ENCODE measurements around the gene UQCC2. TPM values are rescaled to one million over a fixed set of nuclear protein-coding genes. Genes with fewer than 3 reads are reported as not detected.
A peak's percentile ranks its signal among the peaks of the same experiment; 100 is the strongest.

The UQCC2 gene
- total RNA-seq, 2 donors from 2014 or later = 24.5 to 25.7 TPM

DNA sequence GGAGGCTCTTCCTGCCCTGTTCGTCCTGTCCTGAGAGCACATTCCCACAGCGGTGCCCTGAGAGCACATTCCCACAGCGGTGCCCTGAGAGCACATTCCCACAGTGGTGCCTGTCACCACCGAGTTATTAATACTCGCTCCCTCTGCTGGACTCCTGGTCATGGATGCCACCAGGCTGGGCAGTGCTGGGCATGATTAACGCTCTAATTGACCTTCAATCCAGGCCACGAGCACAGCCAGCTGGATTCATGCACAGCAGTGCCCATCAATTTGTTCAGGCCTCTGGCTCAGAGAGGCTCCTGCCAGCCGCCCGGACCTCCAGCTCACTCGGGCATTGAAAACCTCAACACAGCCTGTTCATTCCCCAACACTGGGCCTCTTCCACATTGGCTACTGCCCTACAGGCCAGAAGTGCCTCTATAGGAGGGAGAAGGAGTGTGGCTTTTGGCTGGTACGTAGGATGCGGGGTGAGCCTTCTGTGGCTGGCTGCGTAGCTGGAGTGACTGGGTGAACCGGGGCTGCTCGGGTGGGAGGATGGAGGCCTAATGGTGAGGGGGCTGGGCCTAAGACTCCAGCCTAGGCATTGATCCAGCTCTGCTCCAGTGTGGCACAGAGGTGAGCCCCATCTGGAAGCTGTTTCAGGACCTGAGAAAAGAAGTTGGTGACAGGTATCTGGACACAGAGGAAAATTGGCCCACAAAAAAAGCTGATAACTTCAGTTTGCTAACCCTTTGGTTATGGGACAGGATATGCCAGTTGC, 25.9 kb upstream of the UQCC2 start:
- intact Hi-C loops (cut with DNase I) = no loop called here
- TF ChIP-seq POLR2A (IDR thresholded peaks at IDR 0.05) (no peak), CTCF (IDR thresholded peaks at IDR 0.05) (no peak), POLR2AphosphoS5 (IDR thresholded peaks at IDR 0.05) (no peak)
- no peak for DNase-seq (ENCODE audit: low spot score)
- Histone ChIP-seq H3K27ac (no peak overlapping the region), H3K9me3 (no peaks in the 10 kb centered on the region), H3K27me3 (replicated peaks; ENCODE audit: insufficient read depth) (no peaks in the 10 kb centered on the region), H3K4me3 (no peak overlapping the region), H3K4me1 (replicated peaks) (peaks cover 5% of the 10 kb centered on the region), H3K36me3 (no peaks in the 10 kb centered on the region)
- WGBS = 84% methylated on average over 15 of the region's 15 CpGs

DNA sequence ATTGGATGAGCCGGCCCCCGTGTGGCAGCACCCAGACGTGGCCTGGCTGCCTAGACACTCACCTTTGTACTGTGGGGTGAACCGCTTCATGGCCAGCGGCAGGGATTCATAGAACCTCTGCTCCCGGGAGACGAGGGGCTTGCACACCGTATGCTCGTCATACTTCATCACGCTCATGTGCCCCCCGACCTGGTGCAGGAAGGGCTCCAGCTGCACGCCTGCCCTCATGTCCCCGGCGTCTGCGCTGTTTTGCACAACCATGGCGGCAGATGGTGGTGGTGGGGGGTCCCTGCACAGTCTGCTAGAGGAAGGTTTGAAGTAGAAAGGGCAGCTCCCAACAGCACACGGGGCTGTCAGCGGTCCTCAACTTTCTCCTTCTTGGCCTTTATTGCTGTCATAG, 23.7 kb upstream of the UQCC2 start:
- no peak overlapping the region for H3K27ac ChIP-seq
- TF ChIP-seq CTCF (IDR thresholded peaks at IDR 0.05) (no peak), POLR2A (IDR thresholded peaks at IDR 0.05) (no peak), POLR2AphosphoS5 (IDR thresholded peaks at IDR 0.05) (no peak)
- no peak for DNase-seq (ENCODE audit: low spot score)
- peaks cover 25% of the 10 kb centered on the region for H3K4me1 ChIP-seq (replicated peaks)
- H3K9me3 ChIP-seq = no peaks in the 10 kb centered on the region
- H3K27me3 ChIP-seq (replicated peaks; ENCODE audit: insufficient read depth) = no peaks in the 10 kb centered on the region
- WGBS = 88% methylated on average over 18 of the region's 18 CpGs
- intact Hi-C loops (cut with DNase I) = no loop called here
- no peak overlapping the region for H3K4me3 ChIP-seq
- H3K36me3 ChIP-seq = no peaks in the 10 kb centered on the region

DNA sequence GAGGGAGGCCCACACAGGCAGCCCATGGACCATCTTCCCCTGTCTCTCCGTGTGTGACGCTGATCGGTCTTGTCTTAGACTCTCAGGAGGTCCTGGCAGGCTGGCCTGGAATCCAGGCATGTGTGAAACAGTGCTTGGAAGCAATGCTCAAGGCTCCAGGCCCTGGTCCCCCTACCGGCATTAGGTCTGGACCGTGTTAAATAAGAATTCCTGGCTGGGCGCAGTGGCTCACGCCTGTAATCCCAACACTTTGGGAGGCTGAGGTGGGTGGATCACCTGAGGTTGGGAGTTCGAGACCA, 22.2 kb upstream of the UQCC2 start:
- H3K9me3 ChIP-seq = no peaks in the 10 kb centered on the region
- H3K4me1 ChIP-seq (replicated peaks) = peaks cover 22% of the 10 kb centered on the region
- DNase-seq (ENCODE audit: low spot score) = no peak
- no peak overlapping the region for H3K4me3 ChIP-seq
- H3K27me3 ChIP-seq (replicated peaks; ENCODE audit: insufficient read depth) = no peaks in the 10 kb centered on the region
- WGBS = 97% methylated on average over 6 of the region's 8 CpGs
- TF ChIP-seq CTCF (IDR thresholded peaks at IDR 0.05) (no peak), POLR2A (IDR thresholded peaks at IDR 0.05) (no peak), POLR2AphosphoS5 (IDR thresholded peaks at IDR 0.05) (no peak)
- peak overlapping the region in 1 of 2 donors; percentile 95 for H3K27ac ChIP-seq
- intact Hi-C loops (cut with DNase I) = no loop called here
- no peaks in the 10 kb centered on the region for H3K36me3 ChIP-seq

GRCh38 chr6:33732817-33733708, 21.6 kb upstream of the UQCC2 start:
- no peaks in the 10 kb centered on the region for H3K27me3 ChIP-seq (replicated peaks; ENCODE audit: insufficient read depth)
- H3K4me1 ChIP-seq (replicated peaks) = peaks cover 22% of the 10 kb centered on the region
- H3K36me3 ChIP-seq = no peaks in the 10 kb centered on the region
- H3K4me3 ChIP-seq = no peak overlapping the region
- TF ChIP-seq POLR2A (IDR thresholded peaks at IDR 0.05) (no peak), CTCF (IDR thresholded peaks at IDR 0.05) (no peak), POLR2AphosphoS5 (IDR thresholded peaks at IDR 0.05) (no peak)
- peak overlapping the region; percentile 66 to 95 for H3K27ac ChIP-seq
- no peaks in the 10 kb centered on the region for H3K9me3 ChIP-seq
- DNase-seq (ENCODE audit: low spot score) = no peak
- intact Hi-C loops (cut with DNase I) = no loop called here
- WGBS = 88% methylated on average over 13 of the region's 13 CpGs

Measured in prostate gland (tissue), 2 donors.